OCI-LY1 (cell line): ENCODE measurements around the gene HOXD8.

Source experiments
- H2AFZ ChIP-seq: fragments of 200-600 bp; sonication (generic), shearing (Covaris generic); 2 replicates; pipeline ENCODE4 v1.6.0; 2014; ENCODE audit warnings: antibody characterized with exemption, mild to moderate bottlenecking, low read length
- H3F3A ChIP-seq: fragments of 200-600 bp; sonication (generic), shearing (Covaris generic); 2 replicates; pipeline ENCODE4 v1.6.0; 2014; ENCODE audit warnings: mild to moderate bottlenecking, antibody characterized with exemption, low read length, moderate library complexity; ENCODE audit not compliant: insufficient read depth
- H3K27ac ChIP-seq: fragments of 200-600 bp; sonication (generic); 2 replicates; pipeline ENCODE4 v1.5.1; 2014; ENCODE audit warnings: low read length, mixed run types, mild to moderate bottlenecking, low read depth; ENCODE audit not compliant: poor library complexity, severe bottlenecking
- H3K27me3 ChIP-seq: fragments of 200-600 bp; sonication (generic); 2 replicates; pipeline ENCODE4 v1.6.0; 2014; ENCODE audit warnings: antibody characterized with exemption, mild to moderate bottlenecking, low read length, moderate library complexity; ENCODE audit not compliant: insufficient read depth
- H3K36me3 ChIP-seq: fragments of 200-600 bp; sonication (generic); 2 replicates; pipeline ENCODE4 v1.6.1; 2014; ENCODE audit warnings: mild to moderate bottlenecking, antibody characterized with exemption, low read length, moderate library complexity, mixed read lengths; ENCODE audit not compliant: insufficient read depth
- H3K4me1 ChIP-seq: fragments of 200-600 bp; sonication (generic); 2 replicates; pipeline ENCODE4 v1.5.1; 2014; ENCODE audit warnings: mild to moderate bottlenecking, low read length, moderate library complexity; ENCODE audit not compliant: insufficient read depth, severe bottlenecking
- H3K4me2 ChIP-seq: fragments of 200-600 bp; sonication (generic), shearing (Covaris generic); 2 replicates; pipeline ENCODE4 v1.6.1; 2014; ENCODE audit warnings: low read length
- H3K4me3 ChIP-seq: fragments of 200-600 bp; sonication (generic); 2 replicates; pipeline ENCODE4 v1.5.1; 2014; ENCODE audit warnings: low read length, low read depth, mild to moderate bottlenecking, mixed read lengths; ENCODE audit not compliant: poor library complexity, severe bottlenecking
- H3K79me2 ChIP-seq: fragments of 200-600 bp; shearing (Covaris generic); 2 replicates; pipeline ENCODE4 v1.6.1; 2016; ENCODE audit warnings: mixed run types, low read length, mixed read lengths; ENCODE audit not compliant: insufficient read depth
- H3K9ac ChIP-seq: fragments of 200-600 bp; sonication (generic), shearing (Covaris generic); 2 replicates; pipeline ENCODE4 v1.6.1; 2014; ENCODE audit warnings: mild to moderate bottlenecking, low read length, mixed read lengths
- H3K9me2 ChIP-seq: fragments of 200-600 bp; sonication (generic), shearing (Covaris generic); 2 replicates; pipeline ENCODE4 v1.6.1; 2014; ENCODE audit warnings: low read depth, mild to moderate bottlenecking, low read length, mixed read lengths
- H3K9me3 ChIP-seq: fragments of 200-600 bp; shearing (Covaris generic); 2 replicates; pipeline ENCODE4 v1.6.1; 2014; ENCODE audit warnings: low read length, mixed read lengths
- H4K20me1 ChIP-seq: fragments of 200-600 bp; sonication (generic), shearing (Covaris generic); 2 replicates; pipeline ENCODE4 v1.6.0; 2016; ENCODE audit warnings: mild to moderate bottlenecking, low read length; ENCODE audit not compliant: insufficient read depth
- EZH2 ChIP-seq: fragments of 200-600 bp; sonication (generic), shearing (Covaris generic); IDR thresholded peaks from 2 replicates; pipeline ENCODE4 v1.8.0; 2017; ENCODE audit warnings: borderline replicate concordance, mixed run types, mild to moderate bottlenecking, antibody characterized with exemption, low read length, moderate library complexity, mixed read lengths
- TF ChIP-seq, protein P1 (sequence below): fragments of 200-600 bp; sonication (generic), shearing (Covaris generic); IDR thresholded peaks from 2 replicates; pipeline ENCODE4 v1.5.1; 2017; ENCODE audit warnings: mild to moderate bottlenecking, antibody characterized with exemption, low read length, moderate library complexity, mixed read lengths

HOXD8 gene

DNA sequence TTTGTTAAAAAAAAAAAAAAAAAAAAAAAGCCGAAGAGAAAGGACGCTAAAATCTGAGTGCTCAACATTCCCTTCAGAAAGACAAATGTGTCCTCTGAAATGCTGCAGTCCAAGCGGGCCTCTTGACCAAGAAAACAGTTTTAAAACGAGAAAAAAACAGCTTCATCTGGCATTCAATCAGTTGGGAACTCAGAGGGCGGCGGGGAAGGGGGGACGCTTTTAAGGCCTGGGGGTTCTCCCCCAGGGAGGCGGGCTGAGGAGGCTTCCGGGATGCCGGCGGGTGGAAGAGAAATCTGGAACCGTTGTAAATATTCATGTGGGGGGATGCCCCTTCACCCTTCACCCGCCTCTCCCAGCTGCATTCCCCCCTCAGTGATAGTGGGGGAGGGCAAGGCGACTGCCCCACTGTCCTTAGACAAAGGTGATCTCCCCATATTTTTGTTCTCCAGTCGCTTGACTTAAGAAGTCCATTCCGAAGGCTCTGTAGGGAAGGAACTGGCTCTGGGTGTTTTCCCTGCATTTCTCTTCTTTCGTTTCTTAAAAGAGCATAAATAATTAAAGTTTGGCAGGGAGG, 25.7 kb upstream of the HOXD8 start:
- no peaks in the 10 kb centered on the region for H3K27me3 ChIP-seq
- no peak overlapping the region for H3K4me2 ChIP-seq
- no peak overlapping the region for H3K9ac ChIP-seq
- TF ChIP-seq, protein P1, sequence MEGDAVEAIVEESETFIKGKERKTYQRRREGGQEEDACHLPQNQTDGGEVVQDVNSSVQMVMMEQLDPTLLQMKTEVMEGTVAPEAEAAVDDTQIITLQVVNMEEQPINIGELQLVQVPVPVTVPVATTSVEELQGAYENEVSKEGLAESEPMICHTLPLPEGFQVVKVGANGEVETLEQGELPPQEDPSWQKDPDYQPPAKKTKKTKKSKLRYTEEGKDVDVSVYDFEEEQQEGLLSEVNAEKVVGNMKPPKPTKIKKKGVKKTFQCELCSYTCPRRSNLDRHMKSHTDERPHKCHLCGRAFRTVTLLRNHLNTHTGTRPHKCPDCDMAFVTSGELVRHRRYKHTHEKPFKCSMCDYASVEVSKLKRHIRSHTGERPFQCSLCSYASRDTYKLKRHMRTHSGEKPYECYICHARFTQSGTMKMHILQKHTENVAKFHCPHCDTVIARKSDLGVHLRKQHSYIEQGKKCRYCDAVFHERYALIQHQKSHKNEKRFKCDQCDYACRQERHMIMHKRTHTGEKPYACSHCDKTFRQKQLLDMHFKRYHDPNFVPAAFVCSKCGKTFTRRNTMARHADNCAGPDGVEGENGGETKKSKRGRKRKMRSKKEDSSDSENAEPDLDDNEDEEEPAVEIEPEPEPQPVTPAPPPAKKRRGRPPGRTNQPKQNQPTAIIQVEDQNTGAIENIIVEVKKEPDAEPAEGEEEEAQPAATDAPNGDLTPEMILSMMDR, result no peak
- TF ChIP-seq EZH2, result no peak
- H3K9me3 ChIP-seq, result no peaks in the 10 kb centered on the region
- no peaks in the 10 kb centered on the region for H3K36me3 ChIP-seq
- H4K20me1 ChIP-seq, result no peaks in the 10 kb centered on the region
- no peak overlapping the region for H3K4me3 ChIP-seq
- no peaks in the 10 kb centered on the region for H3K79me2 ChIP-seq
- H3K4me1 ChIP-seq, result peaks cover 5% of the 10 kb centered on the region
- H3K9me2 ChIP-seq, result no peaks in the 10 kb centered on the region
- no peak overlapping the region for H3K27ac ChIP-seq
- no peak overlapping the region for H2AFZ ChIP-seq
- H3F3A ChIP-seq, result no peaks in the 10 kb centered on the region

DNA sequence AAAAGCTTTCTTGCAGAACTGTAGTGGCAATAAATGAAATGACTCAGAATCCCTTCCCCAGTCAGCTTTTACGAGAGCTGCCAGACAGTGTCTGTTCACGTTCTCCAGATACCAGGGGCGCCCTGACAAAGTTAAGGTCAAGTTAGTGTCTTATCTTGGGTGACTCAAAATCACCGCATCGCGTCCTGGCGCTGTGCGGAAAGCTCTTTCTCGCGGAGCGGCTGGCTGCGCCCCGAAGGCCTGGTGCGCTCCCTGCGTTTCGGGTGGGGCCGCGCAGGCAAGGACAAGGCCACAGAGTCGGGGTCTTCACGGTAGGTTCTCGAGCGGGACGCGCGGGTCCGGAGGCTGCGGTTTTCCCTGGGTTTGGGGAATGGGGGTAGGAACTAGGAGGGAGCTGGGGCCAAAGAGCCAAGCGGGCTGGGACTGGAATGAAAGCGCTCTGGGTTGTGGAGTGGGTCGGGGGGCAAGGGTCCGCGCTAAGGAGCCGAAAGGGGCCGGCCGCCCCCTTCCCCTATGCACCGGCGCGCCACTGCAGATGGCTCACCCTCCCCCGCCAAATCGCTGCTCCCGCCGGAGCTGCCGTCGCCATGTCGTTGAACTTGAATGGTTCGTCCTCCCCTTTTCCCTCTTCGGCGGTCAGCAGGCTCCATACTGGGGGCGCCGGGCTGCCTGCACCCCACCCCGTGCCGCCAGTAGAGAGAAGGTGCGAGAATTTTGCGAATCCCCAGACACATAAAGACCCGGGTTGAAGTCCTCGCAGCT, 25.0 kb upstream of the HOXD8 start:
- H2AFZ ChIP-seq, result no peak overlapping the region
- H3K9me3 ChIP-seq, result no peaks in the 10 kb centered on the region
- no peak overlapping the region for H3K9ac ChIP-seq
- no peaks in the 10 kb centered on the region for H3K36me3 ChIP-seq
- H3K27ac ChIP-seq, result no peak overlapping the region
- H3K79me2 ChIP-seq, result no peaks in the 10 kb centered on the region
- H4K20me1 ChIP-seq, result no peaks in the 10 kb centered on the region
- no peaks in the 10 kb centered on the region for H3K9me2 ChIP-seq
- TF ChIP-seq, protein P1, result no peak
- TF ChIP-seq EZH2, result no peak
- H3F3A ChIP-seq, result no peaks in the 10 kb centered on the region
- H3K4me1 ChIP-seq, result peaks cover 5% of the 10 kb centered on the region
- no peaks in the 10 kb centered on the region for H3K27me3 ChIP-seq
- H3K4me3 ChIP-seq, result no peak overlapping the region
- H3K4me2 ChIP-seq, result no peak overlapping the region

DNA sequence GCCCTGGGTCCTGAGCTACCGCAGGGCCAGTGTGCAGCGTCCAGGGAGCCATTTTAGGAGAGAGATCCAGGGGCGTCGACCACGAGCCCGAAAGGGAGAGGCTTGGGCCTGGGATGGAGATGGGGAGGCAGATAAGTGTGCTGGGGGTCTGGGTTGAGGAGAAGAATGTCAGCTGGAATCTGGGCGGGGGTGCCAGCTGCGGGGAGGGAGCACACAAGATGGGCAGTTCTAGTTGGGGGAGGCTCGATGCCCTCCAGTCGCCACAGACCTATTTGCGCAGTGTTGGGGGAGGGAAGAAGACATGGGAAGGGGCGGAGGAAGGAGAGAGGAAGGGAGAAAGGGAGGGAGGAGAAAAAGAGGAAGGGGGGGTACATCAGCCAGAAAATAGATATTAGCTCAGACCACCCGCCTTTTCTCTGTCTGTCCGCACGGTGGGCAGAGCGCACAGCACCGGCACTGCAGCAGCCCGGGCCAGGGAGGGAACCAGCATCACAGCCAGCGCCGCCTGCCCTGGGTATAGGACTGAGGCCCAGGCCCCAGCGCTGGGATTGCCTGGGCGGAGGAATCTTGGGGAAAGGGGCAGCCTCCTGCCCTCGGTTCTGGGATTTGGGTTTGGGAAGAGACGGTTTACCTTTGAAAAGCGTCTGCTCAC, 24.3 kb upstream of the HOXD8 start:
- no peaks in the 10 kb centered on the region for H3K9me3 ChIP-seq
- H4K20me1 ChIP-seq, result no peaks in the 10 kb centered on the region
- no peaks in the 10 kb centered on the region for H3K27me3 ChIP-seq
- no peaks in the 10 kb centered on the region for H3K79me2 ChIP-seq
- no peak overlapping the region for H3K9ac ChIP-seq
- H3K27ac ChIP-seq, result no peak overlapping the region
- H3K4me2 ChIP-seq, result no peak overlapping the region
- H3K4me1 ChIP-seq, result peaks cover 5% of the 10 kb centered on the region
- TF ChIP-seq EZH2, result no peak
- TF ChIP-seq, protein P1, result no peak
- no peaks in the 10 kb centered on the region for H3K36me3 ChIP-seq
- no peaks in the 10 kb centered on the region for H3F3A ChIP-seq
- no peak overlapping the region for H2AFZ ChIP-seq
- H3K4me3 ChIP-seq, result no peak overlapping the region
- no peaks in the 10 kb centered on the region for H3K9me2 ChIP-seq
